GM19023 (cell line): ENCODE measurements around the gene PDE9A.

Source experiments
- ATAC-seq: cut with Tn5 transposase; IDR thresholded peaks from one replicate; pipeline ENCODE4 v1.9.1; 2021; ENCODE audit warnings: mild to moderate bottlenecking, moderate library complexity; ENCODE audit not compliant: unreplicated experiment

PDE9A gene

DNA sequence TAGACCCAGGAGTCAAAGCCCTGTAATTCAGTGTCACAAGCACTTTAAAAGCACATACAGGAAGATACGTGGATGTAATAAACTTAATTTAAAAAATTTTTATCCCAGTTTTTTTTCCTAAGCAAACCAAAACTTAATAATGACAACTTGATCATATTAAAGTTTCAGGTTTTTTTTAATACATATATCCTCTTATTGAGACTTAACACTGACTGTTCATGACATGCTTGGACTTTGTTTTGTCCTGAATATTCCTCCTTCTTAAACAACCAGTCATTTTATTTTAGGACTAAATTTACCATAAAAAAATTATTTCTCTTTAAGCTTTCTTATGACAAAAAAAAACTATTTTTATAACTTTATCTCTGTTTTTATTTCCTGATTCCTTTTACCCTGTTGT is 161.8 kb downstream of the PDE9A start:
- no peak for ATAC-seq

DNA sequence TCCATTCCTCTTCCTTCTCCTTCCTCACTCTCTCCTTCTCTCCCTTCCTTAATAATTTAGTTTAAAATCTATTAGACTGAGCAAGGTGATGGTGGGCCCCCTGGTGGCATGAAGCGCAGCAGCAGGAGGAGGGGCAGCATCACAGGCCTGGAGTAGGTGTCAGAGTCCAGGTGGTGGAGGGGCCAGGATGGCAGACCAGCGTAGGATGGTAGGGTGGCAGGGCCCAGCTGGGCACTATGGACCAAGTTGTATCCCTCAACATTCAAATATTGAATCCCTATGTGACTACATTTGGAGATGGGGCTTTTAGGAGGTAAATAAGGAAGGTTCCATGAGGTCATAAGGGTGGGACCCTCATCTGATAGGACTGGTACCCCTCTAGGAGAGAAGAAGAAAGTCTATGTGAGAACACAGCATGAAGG is 164.9 kb downstream of the PDE9A start:
- ATAC-seq, result no peak

GRCh38 chr21:42819861-42820615 is 166.6 kb downstream of the PDE9A start:
- no peak for ATAC-seq

DNA sequence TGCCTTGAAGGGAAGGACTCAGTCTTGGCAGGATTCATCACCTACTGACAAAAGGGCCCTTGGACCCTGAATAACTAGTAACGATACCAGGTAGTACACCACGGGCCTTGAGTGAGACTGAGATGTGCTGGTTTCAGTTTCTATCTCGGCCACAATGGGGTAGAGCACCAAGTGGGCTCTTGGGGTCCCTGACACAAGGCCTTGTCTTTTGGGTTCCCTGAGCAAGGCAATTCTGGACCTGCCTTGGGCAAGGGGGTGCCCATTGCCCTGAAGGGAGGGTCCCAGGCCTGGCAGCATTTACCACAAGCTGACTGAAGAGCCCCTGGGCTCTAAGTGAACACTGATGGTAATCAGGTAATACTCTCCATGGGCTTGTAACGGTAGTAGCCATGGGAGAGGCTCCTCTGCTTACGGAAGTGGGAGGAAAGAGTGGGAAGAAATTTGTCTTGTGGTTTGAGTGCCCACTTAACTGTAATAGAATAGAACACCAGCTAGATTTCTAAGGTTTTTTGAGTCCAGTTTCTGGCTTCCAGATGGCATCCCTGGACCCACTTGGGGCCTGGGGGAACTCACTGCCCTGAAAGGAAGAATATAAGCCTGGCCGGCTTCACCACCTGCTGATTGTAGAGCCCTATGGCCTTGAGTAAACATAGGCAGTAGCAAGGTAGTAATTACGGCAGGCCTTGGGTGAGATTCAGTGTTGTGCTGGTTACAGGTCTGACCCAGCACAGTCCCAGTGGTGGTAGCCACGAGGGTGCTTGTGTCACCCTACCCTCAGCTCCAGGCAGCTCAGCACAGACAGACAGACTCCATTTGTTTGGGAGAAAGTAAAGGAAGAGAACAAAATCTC is 167.4 kb downstream of the PDE9A start:
- ATAC-seq, result no peak
